GM12865 (cell line): Measurements from ENCODE around the gene PSD2.

Experiments
- DNase-seq: peaks from one replicate; pipeline ENCODE4 v3.0.0; 2010; ENCODE audit warnings: low read depth
- H3K4me3 ChIP-seq: 2 replicates; pipeline ENCODE4 v1.5.1; 2011; ENCODE audit warnings: mild to moderate bottlenecking, low read depth, low read length, control low read depth
- CTCF ChIP-seq: IDR thresholded peaks from 2 replicates; pipeline ENCODE4 v1.5.1; 2011; ENCODE audit warnings: low read length, control low read depth, low read depth, inconsistent platforms; ENCODE audit not compliant: insufficient read depth; ENCODE audit errors: missing control alignments

Gene PSD2

GRCh38 chr5:139799359-139799758 is 3.8 kb downstream of the PSD2 start:
- no peak for TF ChIP-seq CTCF
- no peak for DNase-seq
- no peak overlapping the region for H3K4me3 ChIP-seq

- no peak for DNase-seq
- TF ChIP-seq CTCF, result no peak
- H3K4me3 ChIP-seq, result no peak overlapping the region
These were observed 8.4 kb downstream of the PSD2 start for GRCh38 chr5:139803978-139804377.

DNA sequence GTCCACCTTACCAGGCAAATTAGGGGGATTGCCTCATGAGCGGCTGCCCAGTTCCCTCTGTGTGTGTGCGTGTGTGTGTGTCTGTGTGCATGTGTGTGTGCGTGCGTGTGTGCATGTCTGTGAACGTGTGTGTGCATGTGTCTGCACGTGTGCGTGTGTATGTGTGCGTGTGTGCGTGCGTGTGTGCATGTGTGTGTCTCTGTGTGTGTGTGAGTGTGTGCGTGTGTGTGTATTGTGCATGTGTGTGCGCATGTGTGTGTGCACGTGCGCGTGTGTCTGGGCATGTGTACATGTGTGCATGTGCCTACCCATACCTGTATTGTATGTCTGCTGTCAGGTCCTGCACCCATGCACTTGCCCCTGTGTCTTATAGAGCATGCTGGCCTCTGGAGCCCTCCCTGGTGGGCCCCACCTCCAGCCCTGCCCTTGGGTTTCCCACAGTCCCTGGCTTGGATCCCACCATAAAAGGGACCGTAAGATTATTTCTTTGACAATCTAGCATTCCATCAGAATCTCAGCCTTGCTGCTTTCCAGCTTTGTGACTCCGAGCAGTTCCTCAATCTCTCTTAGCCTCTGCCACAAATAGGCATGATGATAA is 9.3 kb downstream of the PSD2 start:
- H3K4me3 ChIP-seq, result no peak overlapping the region
- DNase-seq, result no peak
- TF ChIP-seq CTCF, result no peak

GRCh38 chr5:139805545-139805944 is 9.9 kb downstream of the PSD2 start:
- no peak for DNase-seq
- TF ChIP-seq CTCF, result no peak
- no peak overlapping the region for H3K4me3 ChIP-seq

GRCh38 chr5:139806111-139806510 is 10.5 kb downstream of the PSD2 start:
- H3K4me3 ChIP-seq, result no peak overlapping the region
- no peak for DNase-seq
- no peak for TF ChIP-seq CTCF

- no peak for DNase-seq
- TF ChIP-seq CTCF, result no peak
- H3K4me3 ChIP-seq, result no peak overlapping the region
These were observed 11.4 kb downstream of the PSD2 start for GRCh38 chr5:139806726-139807646.
